Gastrocnemius medialis (tissue), 4 donors: ENCODE results near the gene GHITM. TPM values are rescaled to one million over a fixed set of nuclear protein-coding genes. Genes with fewer than 3 reads are reported as not detected.

Experiments
- ATAC-seq, 2 donors: fragments of 150-250 bp; one replicate each; pipeline ENCODE4 v1.9.1; 2016
- DNase-seq, 2 donors: peaks; one replicate each; pipeline ENCODE4 v3.0.0-alpha.2; 2019
- H3K27ac ChIP-seq, 4 donors: fragments of 200-600 bp; sonication (generic); 1 replicate in 1 of 4; 2 replicates in 3 of 4; pipeline ENCODE4 v1.5.1; 2016 to 2018; ENCODE audit warnings: mild to moderate bottlenecking in 2 of 4, moderate library complexity in 1 of 4
- H3K27me3 ChIP-seq, 3 donors: fragments of 200-600 bp; sonication (generic) in 2 of 3; 1 replicate in 1 of 3; 2 replicates in 2 of 3; pipeline versions ENCODE4 v1.5.1 to v1.6.0; 2016 to 2019; ENCODE audit warnings: mild to moderate bottlenecking in 1 of 3, moderate library complexity in 1 of 3
- H3K36me3 ChIP-seq, 2 donors: fragments of 200-600 bp; sonication (generic) in 1 of 2; one replicate each; pipeline ENCODE4 v1.5.1; 2017 to 2018
- H3K4me1 ChIP-seq, 2 donors: fragments of 200-600 bp; sonication (generic) in 1 of 2; one replicate each; pipeline ENCODE4 v1.5.1; 2016 to 2017; ENCODE audit warnings: mild to moderate bottlenecking in 2 of 2
- H3K4me3 ChIP-seq, 4 donors: fragments of 200-600 bp; sonication (generic) in 3 of 4; 1 replicate in 1 of 4; 2 replicates in 3 of 4; pipeline ENCODE4 v1.5.1; 2016 to 2019; ENCODE audit warnings: mild to moderate bottlenecking in 2 of 4
- H3K9me3 ChIP-seq, 3 donors: fragments of 200-600 bp; sonication (generic) in 2 of 3; 1 replicate in 1 of 3; 2 replicates in 2 of 3; pipeline ENCODE4 v1.5.1; 2016 to 2019
- POLR2A ChIP-seq, 2 donors: fragments of 450-650 bp; IDR thresholded peaks; one replicate each; pipeline ENCODE4 v1.6.1; 2017; ENCODE audit warnings: antibody characterized with exemption in 2 of 2, mild to moderate bottlenecking in 2 of 2, moderate library complexity in 2 of 2
- in situ Hi-C, 4 donors: fragments of 200-750 bp; cut with MboI; loops; one replicate each; pipeline versions ENCODE4 v1.15.0 to v1.8.0; 2017; ENCODE audit warnings: low sequenced_read_pairs in 4 of 4
- intact Hi-C: fragments of 100-400 bp; cut with DNase I; formaldehyde crosslinking; loops from one replicate; pipeline ENCODE4 v1.15.1; 2023; ENCODE audit warnings: low total_unique reads
- total RNA-seq, 4 donors: library from RNA; depleted of rRNA; stranded (reverse); fragments of >200 nt; gene quantifications; one replicate each; pipeline versions ENCODE4 v1.1.0 to v1.2.3, GENCODE V29; 2016
- TF ChIP-seq, protein P1 (sequence below), 5 experiments: fragments of 450-650 bp in 3 of 5; fragments of 200-600 bp in 2 of 5; sonication (generic) in 2 of 5; IDR thresholded peaks in 4 of 5; conservative IDR thresholded peaks in 1 of 5; 1 replicate in 4 of 5; 2 replicates in 1 of 5; pipeline ENCODE4 v1.5.1; 2016 to 2019; ENCODE audit warnings: antibody characterized with exemption in 5 of 5, mild to moderate bottlenecking in 3 of 5, moderate library complexity in 3 of 5

The GHITM gene
- total RNA-seq, 4 donors from 2014 or later, result 307 to 444 (median 358) TPM

DNA sequence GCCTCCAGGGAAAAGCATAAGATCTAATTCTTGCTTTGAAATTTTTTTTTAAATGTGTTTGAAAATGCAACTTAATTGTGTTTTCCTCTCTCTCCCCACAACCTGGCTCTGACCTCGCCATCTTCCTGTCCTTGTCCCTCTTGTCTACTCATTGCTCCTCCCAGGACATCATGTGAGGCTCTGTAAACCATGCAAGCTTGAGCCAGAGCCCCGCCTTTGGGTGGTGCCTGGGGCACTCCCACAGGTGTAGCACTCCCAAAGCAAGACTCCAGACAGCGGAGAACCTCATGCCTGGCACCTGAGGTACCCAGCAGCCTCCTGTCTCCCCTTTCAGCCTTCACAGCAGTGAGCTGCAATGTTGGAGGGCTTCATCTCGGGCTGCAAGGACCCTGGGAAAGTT, 45.2 kb downstream of the GHITM start:
- no peaks in the 10 kb centered on the region for H3K36me3 ChIP-seq
- in situ Hi-C loops (no loop called here), intact Hi-C loops (no loop called here)
- TF ChIP-seq POLR2A (IDR thresholded peaks at IDR 0.05), result no peak
- TF ChIP-seq, protein P1, sequence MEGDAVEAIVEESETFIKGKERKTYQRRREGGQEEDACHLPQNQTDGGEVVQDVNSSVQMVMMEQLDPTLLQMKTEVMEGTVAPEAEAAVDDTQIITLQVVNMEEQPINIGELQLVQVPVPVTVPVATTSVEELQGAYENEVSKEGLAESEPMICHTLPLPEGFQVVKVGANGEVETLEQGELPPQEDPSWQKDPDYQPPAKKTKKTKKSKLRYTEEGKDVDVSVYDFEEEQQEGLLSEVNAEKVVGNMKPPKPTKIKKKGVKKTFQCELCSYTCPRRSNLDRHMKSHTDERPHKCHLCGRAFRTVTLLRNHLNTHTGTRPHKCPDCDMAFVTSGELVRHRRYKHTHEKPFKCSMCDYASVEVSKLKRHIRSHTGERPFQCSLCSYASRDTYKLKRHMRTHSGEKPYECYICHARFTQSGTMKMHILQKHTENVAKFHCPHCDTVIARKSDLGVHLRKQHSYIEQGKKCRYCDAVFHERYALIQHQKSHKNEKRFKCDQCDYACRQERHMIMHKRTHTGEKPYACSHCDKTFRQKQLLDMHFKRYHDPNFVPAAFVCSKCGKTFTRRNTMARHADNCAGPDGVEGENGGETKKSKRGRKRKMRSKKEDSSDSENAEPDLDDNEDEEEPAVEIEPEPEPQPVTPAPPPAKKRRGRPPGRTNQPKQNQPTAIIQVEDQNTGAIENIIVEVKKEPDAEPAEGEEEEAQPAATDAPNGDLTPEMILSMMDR (IDR thresholded peaks at IDR 0.05 in 4 of 5, conservative IDR thresholded peaks at IDR 0.05 in 1 of 5), result no peak
- H3K27me3 ChIP-seq, result no peaks in the 10 kb centered on the region
- ATAC-seq (no peak), DNase-seq (no peak)
- no peaks in the 10 kb centered on the region for H3K4me1 ChIP-seq
- no peaks in the 10 kb centered on the region for H3K9me3 ChIP-seq
- H3K27ac ChIP-seq, result no peak overlapping the region
- no peak overlapping the region for H3K4me3 ChIP-seq

GRCh38 chr10:84185526-84186175, 46.3 kb downstream of the GHITM start:
- TF ChIP-seq, protein P1 (IDR thresholded peaks at IDR 0.05 in 4 of 5, conservative IDR thresholded peaks at IDR 0.05 in 1 of 5), result no peak
- Histone ChIP-seq H3K4me1 (no peaks in the 10 kb centered on the region), H3K27ac (no peak overlapping the region), H3K9me3 (no peaks in the 10 kb centered on the region), H3K27me3 (no peaks in the 10 kb centered on the region), H3K4me3 (no peak overlapping the region), H3K36me3 (no peaks in the 10 kb centered on the region)
- no peak for DNase-seq
- ATAC-seq, result no peak
- in situ Hi-C loops (no loop called here), intact Hi-C loops (no loop called here)

- Histone ChIP-seq H3K27me3 (peaks cover 0 to 1% (median 0%) of the 10 kb centered on the region in 3 donors), H3K36me3 (no peaks in the 10 kb centered on the region), H3K4me3 (no peak overlapping the region), H3K4me1 (no peaks in the 10 kb centered on the region), H3K9me3 (no peaks in the 10 kb centered on the region), H3K27ac (no peak overlapping the region)
- DNase-seq (no peak), ATAC-seq (no peak)
- TF ChIP-seq, protein P1 (IDR thresholded peaks at IDR 0.05 in 4 of 5, conservative IDR thresholded peaks at IDR 0.05 in 1 of 5), result no peak
- TF ChIP-seq POLR2A (IDR thresholded peaks at IDR 0.05), result no peak
- intact Hi-C loops, result no loop called here
- in situ Hi-C loops, result no loop called here
Observed at GRCh38 chr10:84188815-84189214, 49.5 kb downstream of the GHITM start.

- Histone ChIP-seq H3K4me3 (no peak overlapping the region), H3K27ac (no peak overlapping the region), H3K27me3 (peaks cover 13 to 17% (median 16%) of the 10 kb centered on the region in 3 donors), H3K9me3 (no peaks in the 10 kb centered on the region), H3K4me1 (peaks cover 0 to 3% of the 10 kb centered on the region in 2 donors), H3K36me3 (no peaks in the 10 kb centered on the region)
- in situ Hi-C loops (no loop called here), intact Hi-C loops (no loop called here)
- no peak for DNase-seq
- TF ChIP-seq POLR2A (IDR thresholded peaks at IDR 0.05), result no peak
- TF ChIP-seq, protein P1 (IDR thresholded peaks at IDR 0.05 in 4 of 5, conservative IDR thresholded peaks at IDR 0.05 in 1 of 5), result no peak
- no peak for ATAC-seq
Observed at GRCh38 chr10:84190621-84191020, 51.3 kb downstream of the GHITM start.

DNA sequence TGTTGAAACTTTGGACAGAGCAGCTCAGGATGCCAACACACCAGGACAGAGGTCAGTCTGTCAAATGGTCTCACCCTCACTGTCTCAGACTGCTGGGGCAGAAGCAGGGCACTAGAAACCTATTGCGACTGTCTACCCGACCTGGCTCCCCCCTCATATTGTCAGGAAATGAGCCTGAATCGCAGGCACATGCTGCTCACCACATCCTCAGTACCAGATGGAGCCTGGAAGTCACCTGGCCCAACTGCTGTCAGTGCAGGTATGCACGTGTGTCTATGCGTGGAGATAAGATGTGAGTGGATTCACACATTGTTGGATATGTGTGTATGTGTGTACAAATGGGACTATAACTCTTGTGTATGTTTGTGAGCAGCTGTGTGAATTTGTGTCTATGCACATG, 51.8 kb downstream of the GHITM start:
- in situ Hi-C loops, result no loop called here

More for the DNA sequence above, 51.8 kb downstream of the GHITM start:
- H3K27me3 ChIP-seq, result peaks cover 15 to 22% (median 17%) of the 10 kb centered on the region in 3 donors
- no peak overlapping the region for H3K4me3 ChIP-seq
- no peak overlapping the region for H3K27ac ChIP-seq
- no peaks in the 10 kb centered on the region for H3K9me3 ChIP-seq
- H3K36me3 ChIP-seq, result no peaks in the 10 kb centered on the region
- intact Hi-C loops, result no loop called here
- peaks cover 0 to 3% of the 10 kb centered on the region in 2 donors for H3K4me1 ChIP-seq
- no peak for ATAC-seq
- no peak for TF ChIP-seq POLR2A (IDR thresholded peaks at IDR 0.05)
- TF ChIP-seq, protein P1 (IDR thresholded peaks at IDR 0.05 in 4 of 5, conservative IDR thresholded peaks at IDR 0.05 in 1 of 5), result no peak
- DNase-seq, result no peak
